ENCODE measurements around the gene IGFALS.

IGFALS gene

GRCh38 chr16:1759511-1759910 is 34.0 kb downstream of the IGFALS start:
- H3K4me3 ChIP-seq (ENCODE audit: low read depth, low read length) = no peak overlapping the region
- no peak for TF ChIP-seq CTCF (IDR thresholded peaks at IDR 0.05; ENCODE audit: low read depth, low read length, missing control alignments)
- in situ Hi-C loops (cut with HindIII; ENCODE audit: low sequenced_read_pairs) = no loop called here
- no peak for DNase-seq (ENCODE audit: low read depth)

- DNase-seq (ENCODE audit: low read depth) = no peak
- in situ Hi-C loops (cut with HindIII; ENCODE audit: low sequenced_read_pairs) = no loop called here
- TF ChIP-seq CTCF (IDR thresholded peaks at IDR 0.05; ENCODE audit: low read depth, low read length, missing control alignments) = no peak
- H3K4me3 ChIP-seq (ENCODE audit: low read depth, low read length) = no peak overlapping the region
Measured at GRCh38 chr16:1758923-1759322, 34.6 kb downstream of the IGFALS start.

- H3K4me3 ChIP-seq (ENCODE audit: low read depth, low read length) = no peak overlapping the region
- no peak for DNase-seq (ENCODE audit: low read depth)
- in situ Hi-C loops (cut with HindIII; ENCODE audit: low sequenced_read_pairs) = no loop called here
- no peak for TF ChIP-seq CTCF (IDR thresholded peaks at IDR 0.05; ENCODE audit: low read depth, low read length, missing control alignments)
Measured at GRCh38 chr16:1757714-1758461, 35.6 kb downstream of the IGFALS start.

- in situ Hi-C loops (cut with HindIII; ENCODE audit: low sequenced_read_pairs) = no loop called here
- no peak overlapping the region for H3K4me3 ChIP-seq (ENCODE audit: low read depth, low read length)
- TF ChIP-seq CTCF (IDR thresholded peaks at IDR 0.05; ENCODE audit: low read depth, low read length, missing control alignments) = no peak
- DNase-seq (ENCODE audit: low read depth) = no peak
Measured at GRCh38 chr16:1754204-1754603, 39.3 kb downstream of the IGFALS start.

GRCh38 chr16:1752853-1753252 is 40.7 kb downstream of the IGFALS start:
- H3K4me3 ChIP-seq (ENCODE audit: low read depth, low read length) = no peak overlapping the region
- in situ Hi-C loops (cut with HindIII; ENCODE audit: low sequenced_read_pairs) = no loop called here
- no peak for DNase-seq (ENCODE audit: low read depth)
- TF ChIP-seq CTCF (IDR thresholded peaks at IDR 0.05; ENCODE audit: low read depth, low read length, missing control alignments) = no peak

GRCh38 chr16:1751946-1752345 is 41.6 kb downstream of the IGFALS start:
- TF ChIP-seq CTCF (IDR thresholded peaks at IDR 0.05; ENCODE audit: low read depth, low read length, missing control alignments) = no peak
- H3K4me3 ChIP-seq (ENCODE audit: low read depth, low read length) = no peak overlapping the region
- in situ Hi-C loops (cut with HindIII; ENCODE audit: low sequenced_read_pairs) = no loop called here
- DNase-seq (ENCODE audit: low read depth) = no peak

Measured in astrocyte of the cerebellum (primary cell).